Activated CD4-positive, alpha-beta T cell treated with anti-CD3 and anti-CD28 coated beads, Interleukin-2, amount 10 ng/mL, durations not matched to agents 24 days and 14 days (primary cell): ENCODE data around the gene MED27. TPM values are rescaled to one million over a fixed set of nuclear protein-coding genes. Genes with fewer than 3 reads are reported as not detected.

Experiments used
- DNase-seq: peaks from one replicate; pipeline ENCODE4 v3.0.0; 2022
- H3K27ac Mint-ChIP-seq: one replicate; pipeline ENCODE4 v1.8.0; 2022; ENCODE audit warnings: mild to moderate bottlenecking, mixed read lengths
- H3K27me3 Mint-ChIP-seq: one replicate; pipeline ENCODE4 v1.8.0; 2022; ENCODE audit warnings: mixed read lengths
- H3K36me3 Mint-ChIP-seq: one replicate; pipeline ENCODE4 v1.8.0; 2022; ENCODE audit warnings: low read depth, mild to moderate bottlenecking, mixed read lengths
- H3K4me1 Mint-ChIP-seq: one replicate; pipeline ENCODE4 v1.8.0; 2021; ENCODE audit warnings: mixed read lengths
- H3K4me3 Mint-ChIP-seq: one replicate; pipeline ENCODE4 v1.8.0; 2022; ENCODE audit warnings: mild to moderate bottlenecking, moderate library complexity, mixed read lengths
- H3K9me3 Mint-ChIP-seq: one replicate; pipeline ENCODE4 v1.8.0; 2021; ENCODE audit warnings: mixed read lengths
- intact Hi-C: fragments of 100-400 bp; cut with micrococcal nuclease; formaldehyde crosslinking; loops from one replicate; pipeline ENCODE4 v1.15.1; 2023
- total RNA-seq: library from RNA; stranded (reverse); gene quantifications from 2 replicates; pipeline ENCODE4 v1.2.3, GENCODE V29; 2022

Gene MED27
- total RNA-seq, 1 donor from 2014 or later: 41.8 TPM

DNA sequence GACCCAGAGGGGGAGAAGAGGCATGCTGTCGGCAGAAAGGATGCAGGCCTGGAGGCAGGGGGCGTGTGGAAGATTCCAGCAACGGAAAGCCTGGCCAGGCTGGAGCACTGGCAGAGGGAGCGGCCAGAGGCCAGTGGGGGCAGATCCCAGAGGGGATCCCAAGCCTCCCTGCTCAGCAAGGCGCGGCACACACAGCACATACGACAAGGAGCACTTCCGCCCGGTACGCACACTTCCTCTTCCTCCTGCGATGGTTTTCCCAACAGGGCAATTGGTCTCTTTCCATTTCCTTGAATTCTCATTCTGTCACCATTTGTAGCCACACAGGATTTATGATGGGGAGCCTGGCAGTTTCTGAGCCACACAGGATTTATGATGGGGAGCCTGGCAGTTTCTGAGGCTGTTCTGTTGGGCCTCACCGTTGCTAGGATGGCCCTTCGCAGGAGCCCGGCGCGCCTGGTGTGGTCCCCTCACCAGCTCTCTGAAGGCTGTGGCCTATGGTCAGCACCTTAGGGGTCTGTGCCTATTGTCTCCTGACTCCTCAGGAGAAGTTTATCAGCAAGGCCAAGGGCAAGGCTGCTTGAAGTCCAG lies 216.3 kb downstream of the MED27 start:
- no peak overlapping the region for H3K27ac Mint-ChIP-seq

DNA sequence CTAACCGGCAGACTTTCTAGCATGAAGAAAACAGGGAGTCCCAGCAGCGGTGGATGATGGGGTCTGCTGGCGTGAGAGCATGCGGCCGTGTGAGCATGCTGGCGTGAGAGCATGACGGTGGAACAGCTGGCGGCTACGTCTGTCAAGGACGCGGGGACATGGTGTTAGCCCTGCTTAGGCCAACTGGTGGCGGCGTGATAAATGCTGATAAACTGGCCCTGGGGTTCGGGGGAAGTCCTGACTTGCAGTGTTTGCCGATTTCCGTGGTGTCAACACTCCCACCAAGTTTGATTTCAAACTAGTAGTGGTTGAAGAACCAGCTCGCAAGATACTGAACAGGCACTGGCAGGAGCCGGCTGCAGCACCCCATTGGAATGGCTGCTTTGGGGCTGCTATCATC lies 217.4 kb downstream of the MED27 start:
- H3K4me1 Mint-ChIP-seq: no peaks in the 10 kb centered on the region
- H3K4me3 Mint-ChIP-seq: no peak overlapping the region
- H3K36me3 Mint-ChIP-seq: peaks cover 1% of the 10 kb centered on the region
- H3K27ac Mint-ChIP-seq: no peak overlapping the region
- H3K27me3 Mint-ChIP-seq: no peaks in the 10 kb centered on the region
- intact Hi-C loops: no loop called here
- no peaks in the 10 kb centered on the region for H3K9me3 Mint-ChIP-seq
- DNase-seq: no peak

More for the DNA sequence above, 216.3 kb downstream of the MED27 start:
- intact Hi-C loops: no loop called here
- DNase-seq: no peak
- H3K27me3 Mint-ChIP-seq: no peaks in the 10 kb centered on the region
- H3K4me1 Mint-ChIP-seq: no peaks in the 10 kb centered on the region
- H3K9me3 Mint-ChIP-seq: no peaks in the 10 kb centered on the region
- peaks cover 1% of the 10 kb centered on the region for H3K36me3 Mint-ChIP-seq
- H3K4me3 Mint-ChIP-seq: no peak overlapping the region

DNA sequence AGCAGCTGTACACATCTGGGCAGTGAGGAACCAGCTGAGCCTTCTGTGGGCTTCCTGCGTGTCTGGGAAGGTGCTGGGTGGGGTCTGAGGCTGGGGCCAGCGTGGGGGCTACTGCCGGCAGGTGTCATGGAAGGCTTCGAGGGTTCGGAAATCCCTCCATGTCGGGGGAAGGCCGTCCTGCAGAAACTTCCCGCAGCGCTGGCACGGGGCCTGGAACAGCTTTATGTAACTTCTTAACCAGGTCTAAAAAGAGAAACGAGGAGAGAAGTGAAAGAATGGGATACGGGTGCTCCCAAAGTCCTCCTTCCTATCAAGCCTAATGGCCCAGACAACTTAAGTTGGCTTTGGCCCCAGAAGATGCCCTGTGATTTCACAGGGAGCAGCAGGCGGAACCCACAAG lies 219.2 kb downstream of the MED27 start:
- no peak for DNase-seq
- Mint-ChIP-seq H3K27me3 (no peaks in the 10 kb centered on the region), H3K27ac (no peak overlapping the region), H3K9me3 (no peaks in the 10 kb centered on the region), H3K4me1 (no peaks in the 10 kb centered on the region), H3K4me3 (no peak overlapping the region), H3K36me3 (peaks cover 1% of the 10 kb centered on the region)
- intact Hi-C loops: no loop called here

DNA sequence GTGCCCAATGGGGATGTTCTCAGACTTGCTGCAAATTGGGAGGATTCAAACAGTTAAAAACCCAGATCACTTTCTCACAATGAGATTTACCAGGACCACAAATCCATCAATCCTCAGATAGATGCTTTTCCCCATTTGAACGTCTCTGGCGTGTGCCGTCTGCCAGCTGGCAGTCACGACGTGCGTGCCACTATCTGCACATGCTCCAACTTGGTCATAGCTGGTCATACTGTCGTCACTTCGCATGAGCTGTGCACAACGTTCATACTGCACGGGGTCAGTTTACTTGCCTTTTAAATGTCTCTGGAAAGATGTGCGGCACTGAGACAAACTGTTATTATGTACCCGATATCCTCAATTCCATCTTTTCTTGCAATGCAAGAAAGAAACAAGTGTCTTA lies 221.5 kb downstream of the MED27 start:
- DNase-seq: no peak
- Mint-ChIP-seq H3K9me3 (no peaks in the 10 kb centered on the region), H3K27ac (no peak overlapping the region), H3K27me3 (no peaks in the 10 kb centered on the region), H3K4me3 (no peak overlapping the region), H3K4me1 (no peaks in the 10 kb centered on the region), H3K36me3 (peaks cover 1% of the 10 kb centered on the region)
- intact Hi-C loops: no loop called here

DNA sequence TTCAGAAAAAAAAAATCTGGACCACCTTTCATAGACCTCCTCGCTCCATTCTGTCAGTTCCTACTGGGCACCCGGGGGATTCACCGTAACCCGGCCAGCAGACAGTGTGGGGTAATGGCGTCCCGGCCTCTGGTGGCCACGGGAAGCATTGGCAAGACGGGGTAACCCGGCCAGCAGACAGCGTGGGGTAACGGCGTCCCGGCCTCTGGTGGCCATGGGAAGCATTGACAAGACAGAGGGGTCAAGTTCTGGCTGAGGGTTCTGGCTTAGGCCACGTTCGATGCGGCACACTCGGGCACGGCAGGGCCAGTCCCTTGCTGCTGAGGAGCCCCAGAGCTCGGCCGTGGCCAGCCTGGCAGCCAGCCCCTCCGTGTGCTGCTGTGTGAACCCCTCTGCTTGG lies 223.6 kb downstream of the MED27 start:
- intact Hi-C loops: no loop called here
- Mint-ChIP-seq H3K9me3 (no peaks in the 10 kb centered on the region), H3K27ac (no peak overlapping the region), H3K4me1 (no peaks in the 10 kb centered on the region), H3K27me3 (no peaks in the 10 kb centered on the region), H3K4me3 (no peak overlapping the region), H3K36me3 (no peaks in the 10 kb centered on the region)
- no peak for DNase-seq

DNA sequence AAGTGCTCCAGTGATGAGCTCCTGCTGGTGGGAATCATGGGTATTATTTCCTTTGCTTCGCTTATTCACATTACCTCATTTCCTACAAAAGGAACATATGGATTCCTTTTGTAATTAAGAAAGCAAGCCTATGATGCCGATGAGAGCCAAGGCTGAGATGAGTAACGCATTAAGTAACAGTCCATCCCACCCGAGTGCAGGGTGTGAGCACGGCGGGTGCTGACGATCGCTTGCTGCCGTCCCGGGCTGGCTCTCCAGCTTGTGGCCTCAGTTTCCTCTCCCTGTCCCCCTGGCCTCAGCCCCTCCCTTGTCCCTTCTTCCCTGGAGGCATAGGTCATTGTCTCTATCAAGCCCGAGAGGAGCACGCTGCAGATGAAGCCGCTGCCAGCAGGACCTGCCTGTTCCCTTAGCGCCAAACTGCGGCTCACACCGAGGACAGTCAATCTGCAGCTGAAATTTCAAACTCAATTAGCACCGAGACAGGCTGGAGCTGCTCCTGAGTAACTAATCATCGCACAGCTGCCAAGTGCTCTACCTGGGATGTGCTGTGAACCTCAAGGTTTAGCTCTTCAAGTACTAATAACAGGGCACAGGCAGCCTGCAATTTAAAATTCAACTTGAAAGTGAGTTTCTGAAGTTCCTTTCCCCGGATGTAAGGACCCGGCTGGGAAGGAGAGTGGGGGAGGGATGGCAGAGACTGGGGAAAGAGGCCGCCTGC lies 224.6 kb downstream of the MED27 start:
- H3K27me3 Mint-ChIP-seq: no peaks in the 10 kb centered on the region
- H3K4me1 Mint-ChIP-seq: no peaks in the 10 kb centered on the region
- intact Hi-C loops: no loop called here
- H3K9me3 Mint-ChIP-seq: no peaks in the 10 kb centered on the region
- no peak overlapping the region for H3K4me3 Mint-ChIP-seq
- H3K36me3 Mint-ChIP-seq: no peaks in the 10 kb centered on the region
- no peak for DNase-seq
- no peak overlapping the region for H3K27ac Mint-ChIP-seq

DNA sequence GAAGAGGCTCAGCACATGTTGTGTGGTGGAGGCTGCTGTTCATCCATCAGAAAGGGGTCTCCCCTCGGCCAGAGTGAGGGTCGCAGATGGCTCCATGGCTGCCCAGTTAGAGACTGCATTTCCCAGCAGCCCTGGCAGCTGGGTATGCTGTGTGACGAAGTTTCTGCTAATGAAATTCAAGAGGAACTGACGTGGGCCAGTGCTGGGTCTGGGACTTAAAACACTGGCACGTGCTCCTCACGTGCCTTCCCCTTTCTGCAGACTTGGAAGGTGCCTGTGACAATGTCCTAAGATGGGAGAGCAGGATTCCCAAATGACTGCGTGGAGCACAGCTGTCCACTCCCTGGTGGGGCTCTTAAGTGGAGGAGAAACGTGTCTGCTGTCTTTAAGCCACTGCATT lies 225.3 kb downstream of the MED27 start:
- Mint-ChIP-seq H3K36me3 (no peaks in the 10 kb centered on the region), H3K4me3 (no peak overlapping the region), H3K27ac (no peak overlapping the region), H3K4me1 (no peaks in the 10 kb centered on the region), H3K27me3 (no peaks in the 10 kb centered on the region), H3K9me3 (no peaks in the 10 kb centered on the region)
- intact Hi-C loops: no loop called here
- DNase-seq: no peak

DNA sequence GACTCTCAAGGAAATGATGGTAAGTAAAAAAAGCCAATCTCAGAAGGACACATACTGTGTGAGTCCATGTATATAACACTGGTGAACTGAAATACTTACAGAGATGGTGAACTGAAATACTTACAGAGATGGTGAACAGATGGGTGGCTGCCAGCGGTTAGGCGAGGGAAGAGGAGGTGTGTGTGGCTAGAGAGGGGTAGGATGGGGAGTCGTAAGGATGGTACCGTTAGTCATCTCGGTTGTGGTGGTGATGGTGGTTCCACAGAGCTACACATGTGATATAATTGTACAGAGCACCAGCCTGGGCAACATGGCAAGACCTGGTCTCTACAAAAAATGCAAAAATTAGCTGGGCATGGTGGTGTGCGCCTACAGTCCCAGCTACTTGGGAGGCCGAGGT lies 226.2 kb downstream of the MED27 start:
- Mint-ChIP-seq H3K9me3 (no peaks in the 10 kb centered on the region), H3K27ac (no peak overlapping the region), H3K36me3 (no peaks in the 10 kb centered on the region), H3K27me3 (no peaks in the 10 kb centered on the region), H3K4me1 (no peaks in the 10 kb centered on the region), H3K4me3 (no peak overlapping the region)
- intact Hi-C loops: no loop called here
- DNase-seq: no peak

DNA sequence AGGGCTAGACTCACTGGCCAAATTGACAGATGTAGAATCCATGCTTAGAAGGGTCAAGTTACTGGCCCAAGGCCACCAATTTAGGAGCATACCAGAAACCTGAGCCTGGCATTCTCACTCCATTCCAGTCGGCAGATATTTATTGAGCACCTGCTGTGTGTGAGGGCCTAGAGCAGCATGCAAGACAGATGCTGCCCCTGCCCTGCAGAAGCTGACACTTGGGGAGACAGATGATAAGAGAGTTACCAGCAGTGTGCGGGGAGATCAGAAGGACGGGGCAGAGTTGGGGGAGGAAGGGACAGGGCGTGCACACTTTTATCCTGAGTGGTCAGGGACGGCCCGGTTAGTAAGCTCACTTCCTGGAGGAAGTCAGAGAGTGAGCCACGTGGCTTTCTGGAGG lies 228.3 kb downstream of the MED27 start:
- Mint-ChIP-seq H3K27me3 (peaks cover 2% of the 10 kb centered on the region), H3K36me3 (no peaks in the 10 kb centered on the region), H3K9me3 (no peaks in the 10 kb centered on the region), H3K4me3 (no peak overlapping the region), H3K4me1 (peaks cover 2% of the 10 kb centered on the region), H3K27ac (no peak overlapping the region)
- DNase-seq: no peak
- intact Hi-C loops: no loop called here

DNA sequence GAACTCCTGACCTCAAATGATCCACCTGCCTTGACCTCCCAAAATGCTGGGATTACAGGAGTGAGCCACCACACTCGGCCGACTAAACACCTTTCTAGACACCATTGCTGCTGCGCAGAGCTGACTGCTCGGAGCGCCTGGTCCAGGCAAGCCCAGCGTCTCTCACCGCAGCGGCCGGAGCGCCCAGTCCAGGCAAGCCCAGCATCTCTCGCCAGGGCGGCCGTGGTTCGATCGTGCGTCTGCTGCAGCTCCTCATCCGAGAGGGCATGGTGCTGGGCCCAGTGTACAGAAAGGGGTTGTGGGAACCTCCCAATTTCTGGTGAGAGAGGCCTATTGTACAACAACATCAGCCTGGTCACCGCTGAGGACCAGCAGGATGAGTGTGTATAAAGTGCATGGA lies 230.3 kb downstream of the MED27 start:
- no peak for DNase-seq
- H3K4me3 Mint-ChIP-seq: no peak overlapping the region
- H3K27ac Mint-ChIP-seq: no peak overlapping the region
- peaks cover 2% of the 10 kb centered on the region for H3K27me3 Mint-ChIP-seq
- peaks cover 8% of the 10 kb centered on the region for H3K4me1 Mint-ChIP-seq
- H3K36me3 Mint-ChIP-seq: no peaks in the 10 kb centered on the region
- no peaks in the 10 kb centered on the region for H3K9me3 Mint-ChIP-seq
- intact Hi-C loops: no loop called here

DNA sequence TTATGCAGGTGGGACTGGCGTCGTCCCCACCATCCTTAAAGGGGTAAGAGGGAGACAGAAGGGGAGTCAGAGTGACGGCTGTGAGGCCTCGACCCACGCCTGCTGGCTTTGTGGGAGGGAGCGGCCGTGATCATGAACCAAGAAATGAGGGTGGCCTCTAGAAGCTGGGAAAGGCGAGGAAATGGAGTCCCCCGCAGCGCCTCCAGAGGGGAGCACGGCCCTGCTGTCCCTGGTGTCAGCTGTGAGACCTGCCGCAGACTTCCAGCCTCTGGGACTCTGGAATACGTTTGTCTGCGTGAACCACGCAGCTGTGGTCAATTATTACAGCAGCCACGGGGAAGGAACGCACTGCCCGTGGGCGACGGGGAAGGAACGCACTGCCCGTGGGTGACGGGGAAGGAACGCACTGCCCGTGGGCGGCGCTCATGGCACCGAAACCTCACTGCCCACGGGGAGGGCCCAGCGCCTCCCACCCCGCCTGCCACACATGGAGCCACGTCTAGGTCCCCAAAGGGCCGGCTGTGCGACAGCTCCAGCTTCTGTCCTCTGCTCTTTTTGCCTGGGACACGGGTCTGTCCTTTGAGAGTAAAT lies 231.0 kb downstream of the MED27 start:
- Mint-ChIP-seq H3K27ac (no peak overlapping the region), H3K27me3 (peaks cover 2% of the 10 kb centered on the region), H3K4me1 (peaks cover 8% of the 10 kb centered on the region), H3K4me3 (no peak overlapping the region), H3K9me3 (no peaks in the 10 kb centered on the region), H3K36me3 (no peaks in the 10 kb centered on the region)
- no peak for DNase-seq
- intact Hi-C loops: no loop called here

DNA sequence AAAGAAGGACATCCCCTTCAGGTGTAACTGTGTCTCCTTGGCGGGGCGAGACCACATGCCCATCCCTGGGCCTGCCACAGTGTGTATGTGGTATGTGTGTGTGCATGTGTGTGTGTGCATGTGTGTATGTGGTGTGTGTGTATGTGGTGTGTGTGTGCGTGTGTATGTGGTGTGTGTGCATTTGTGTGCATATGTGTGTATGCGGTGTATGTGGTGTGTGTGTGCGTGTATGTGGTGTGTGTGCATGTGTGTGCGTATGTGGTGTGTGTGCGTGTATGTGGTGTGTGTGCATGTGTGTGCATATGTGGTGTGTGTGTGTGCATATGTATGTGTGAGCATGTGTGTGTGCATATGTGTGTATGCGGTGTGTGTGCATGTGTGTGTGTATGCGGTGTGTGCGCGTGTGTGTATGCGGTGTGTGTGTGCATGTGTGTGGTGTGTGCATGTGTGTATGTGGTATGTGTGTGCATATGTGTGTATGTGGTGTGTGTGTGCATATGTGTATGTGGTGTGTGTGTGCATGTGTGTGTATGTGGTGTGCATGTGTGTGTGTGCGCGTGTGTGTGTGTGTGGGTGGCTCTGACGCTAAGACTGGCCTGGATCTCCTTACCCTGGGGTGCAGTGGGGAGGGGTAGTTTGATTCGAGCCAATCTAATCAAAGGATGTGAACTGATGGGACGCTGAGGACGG lies 231.9 kb downstream of the MED27 start:
- no peaks in the 10 kb centered on the region for H3K36me3 Mint-ChIP-seq
- intact Hi-C loops: no loop called here
- no peak overlapping the region for H3K4me3 Mint-ChIP-seq
- peaks cover 8% of the 10 kb centered on the region for H3K4me1 Mint-ChIP-seq
- DNase-seq: no peak
- H3K27me3 Mint-ChIP-seq: peaks cover 2% of the 10 kb centered on the region
- H3K27ac Mint-ChIP-seq: no peak overlapping the region
- no peaks in the 10 kb centered on the region for H3K9me3 Mint-ChIP-seq

DNA sequence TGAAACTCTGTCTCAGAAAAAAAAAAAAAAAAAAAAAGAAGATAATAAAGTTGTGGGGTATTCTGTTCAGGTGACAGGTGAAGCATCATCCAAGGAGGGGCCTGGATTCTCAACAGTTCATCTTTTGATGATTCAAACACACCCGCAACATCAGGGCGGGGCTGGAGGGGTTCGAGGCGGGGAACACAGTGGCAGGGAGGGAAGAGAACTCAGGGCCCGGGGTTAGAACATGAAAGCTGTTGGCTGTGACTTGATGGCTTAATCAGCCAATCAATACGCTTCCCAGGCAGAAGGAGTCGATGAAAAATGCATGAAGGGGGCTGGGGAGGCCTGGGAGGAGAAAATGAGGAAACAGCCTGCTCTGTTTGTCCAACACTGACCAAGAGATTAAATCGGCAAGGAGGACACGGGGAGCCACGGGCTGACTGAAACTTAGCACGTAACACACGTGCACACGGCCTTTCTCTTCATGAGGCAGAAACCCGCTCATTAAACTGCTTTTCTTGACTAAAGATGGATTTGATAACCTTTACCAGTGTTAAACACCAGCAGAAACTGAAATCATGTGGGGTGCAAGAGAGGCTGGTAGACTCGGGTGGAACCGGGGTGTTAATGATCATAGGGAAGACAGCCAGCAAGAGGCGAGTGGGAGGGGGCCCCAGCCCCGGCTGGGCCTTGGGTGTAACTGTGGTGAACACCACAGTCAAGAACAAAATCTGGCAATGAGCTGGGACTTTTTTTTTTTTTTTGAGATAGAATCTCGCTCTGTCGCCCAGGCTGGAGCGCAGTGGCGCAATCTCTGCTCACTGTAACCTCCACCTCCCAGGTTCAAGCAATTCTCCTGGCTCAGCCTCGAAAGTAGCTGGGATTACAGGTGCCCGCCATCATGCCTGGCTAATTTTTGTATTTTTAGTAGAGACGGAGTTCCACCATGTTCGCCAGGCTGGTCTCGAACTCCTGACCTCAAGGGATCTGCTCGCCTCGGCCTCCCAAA lies 234.1 kb downstream of the MED27 start:
- no peak for DNase-seq
- Mint-ChIP-seq H3K27me3 (peaks cover 2% of the 10 kb centered on the region), H3K4me3 (no peak overlapping the region), H3K4me1 (peaks cover 11% of the 10 kb centered on the region), H3K36me3 (no peaks in the 10 kb centered on the region), H3K27ac (peak overlapping the region; percentile 22), H3K9me3 (no peaks in the 10 kb centered on the region)
- intact Hi-C loops: no loop called here
